Measurements from ENCODE around the gene NR2F1.

The NR2F1 gene

DNA sequence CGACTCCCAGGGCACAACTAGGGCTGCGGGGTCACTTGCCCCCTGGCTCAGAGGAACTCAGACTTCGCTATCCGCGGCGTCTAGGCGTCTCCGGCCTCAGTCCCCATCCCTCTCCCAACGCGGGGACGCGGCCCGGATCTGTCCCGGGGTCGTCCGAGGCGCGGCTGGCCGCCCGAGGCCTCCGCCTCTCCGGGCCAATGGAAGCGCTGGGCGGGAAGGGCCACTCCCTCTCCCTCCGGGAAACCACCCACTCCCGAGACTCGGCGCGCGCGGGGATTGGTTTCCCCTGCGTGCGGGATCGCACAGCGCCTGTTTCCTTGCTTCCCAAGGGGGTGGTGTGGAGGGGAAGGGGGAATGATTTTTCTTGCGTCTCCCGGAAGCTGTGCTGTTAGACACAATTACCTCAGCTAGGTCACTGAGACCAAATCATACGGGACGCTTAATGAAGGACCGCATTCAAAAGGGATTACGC, 38.3 kb downstream of the NR2F1 start:
- DNase-seq (ENCODE audit: low spot score) = no peak
- TF ChIP-seq, protein P1, sequence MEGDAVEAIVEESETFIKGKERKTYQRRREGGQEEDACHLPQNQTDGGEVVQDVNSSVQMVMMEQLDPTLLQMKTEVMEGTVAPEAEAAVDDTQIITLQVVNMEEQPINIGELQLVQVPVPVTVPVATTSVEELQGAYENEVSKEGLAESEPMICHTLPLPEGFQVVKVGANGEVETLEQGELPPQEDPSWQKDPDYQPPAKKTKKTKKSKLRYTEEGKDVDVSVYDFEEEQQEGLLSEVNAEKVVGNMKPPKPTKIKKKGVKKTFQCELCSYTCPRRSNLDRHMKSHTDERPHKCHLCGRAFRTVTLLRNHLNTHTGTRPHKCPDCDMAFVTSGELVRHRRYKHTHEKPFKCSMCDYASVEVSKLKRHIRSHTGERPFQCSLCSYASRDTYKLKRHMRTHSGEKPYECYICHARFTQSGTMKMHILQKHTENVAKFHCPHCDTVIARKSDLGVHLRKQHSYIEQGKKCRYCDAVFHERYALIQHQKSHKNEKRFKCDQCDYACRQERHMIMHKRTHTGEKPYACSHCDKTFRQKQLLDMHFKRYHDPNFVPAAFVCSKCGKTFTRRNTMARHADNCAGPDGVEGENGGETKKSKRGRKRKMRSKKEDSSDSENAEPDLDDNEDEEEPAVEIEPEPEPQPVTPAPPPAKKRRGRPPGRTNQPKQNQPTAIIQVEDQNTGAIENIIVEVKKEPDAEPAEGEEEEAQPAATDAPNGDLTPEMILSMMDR (IDR thresholded peaks at IDR 0.05; ENCODE audit: extremely low read depth, insufficient read depth, missing control alignments) = no peak
- in situ Hi-C loops (cut with MboI; ENCODE audit: low pct_unique_long_range_greater_than_20kb, low sequenced_read_pairs, unreplicated experiment) = loop anchor here (25.0 kb wide), 2 partner anchors 166 to 291 kb away; no protein-coding TSS in a partner anchor

DNA sequence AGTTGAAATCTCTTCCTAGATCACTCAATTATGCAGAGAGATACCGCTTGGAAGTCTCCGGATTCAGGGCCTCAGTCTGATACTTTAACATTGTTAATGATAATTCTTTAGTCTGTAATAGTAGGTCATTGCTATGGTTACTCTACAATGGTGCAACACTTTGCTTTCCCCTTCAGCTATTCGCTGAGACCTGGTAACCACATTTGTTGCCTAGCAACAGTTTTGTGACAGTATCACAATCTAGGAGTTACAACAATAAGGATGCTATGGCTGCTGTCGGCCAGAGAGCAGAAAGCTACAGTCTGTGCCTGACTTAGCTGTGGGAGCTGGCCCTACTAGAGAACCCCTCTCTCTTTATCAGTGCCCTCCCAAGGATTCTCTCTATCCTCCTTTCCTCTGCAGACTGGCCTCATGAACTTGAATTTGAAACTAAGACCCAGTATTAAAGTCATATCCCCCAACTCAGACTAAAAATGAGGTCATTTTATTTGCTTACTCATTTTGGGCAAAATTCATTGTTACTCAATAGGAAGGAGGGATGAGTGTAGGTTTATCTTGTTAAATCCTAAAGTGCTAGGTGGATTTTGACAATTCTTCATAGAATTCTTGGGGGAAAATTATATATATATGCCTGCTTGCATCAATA, 39.3 kb downstream of the NR2F1 start:
- in situ Hi-C loops (cut with MboI; ENCODE audit: low pct_unique_long_range_greater_than_20kb, low sequenced_read_pairs, unreplicated experiment) = loop anchor here (25.0 kb wide), 2 partner anchors 165 to 290 kb away; no protein-coding TSS in a partner anchor
- no peak for DNase-seq (ENCODE audit: low spot score)
- TF ChIP-seq, protein P1 (IDR thresholded peaks at IDR 0.05; ENCODE audit: extremely low read depth, insufficient read depth, missing control alignments) = no peak

DNA sequence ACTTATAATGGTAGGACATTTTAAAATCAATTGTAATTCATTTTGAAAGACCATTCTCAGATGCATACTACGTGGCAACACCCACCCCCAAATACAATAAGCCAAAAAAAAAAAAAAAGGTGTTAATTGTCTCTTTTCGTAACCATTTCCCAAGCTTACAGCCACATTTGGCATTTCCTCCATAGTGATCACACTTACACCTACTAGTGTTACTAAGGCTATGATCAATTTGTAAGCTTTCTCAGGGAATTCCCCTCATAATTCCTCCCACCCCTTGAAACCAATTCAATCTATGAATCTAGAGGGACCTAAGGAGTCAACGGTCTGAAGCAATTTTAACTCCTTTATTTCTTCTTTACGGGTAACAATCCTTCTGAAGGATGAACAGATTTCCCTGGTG, 40.1 kb downstream of the NR2F1 start:
- DNase-seq (ENCODE audit: low spot score) = no peak
- in situ Hi-C loops (cut with MboI; ENCODE audit: low pct_unique_long_range_greater_than_20kb, low sequenced_read_pairs, unreplicated experiment) = loop anchor here (25.0 kb wide), 2 partner anchors 164 to 289 kb away; no protein-coding TSS in a partner anchor
- TF ChIP-seq, protein P1 (IDR thresholded peaks at IDR 0.05; ENCODE audit: extremely low read depth, insufficient read depth, missing control alignments) = no peak

DNA sequence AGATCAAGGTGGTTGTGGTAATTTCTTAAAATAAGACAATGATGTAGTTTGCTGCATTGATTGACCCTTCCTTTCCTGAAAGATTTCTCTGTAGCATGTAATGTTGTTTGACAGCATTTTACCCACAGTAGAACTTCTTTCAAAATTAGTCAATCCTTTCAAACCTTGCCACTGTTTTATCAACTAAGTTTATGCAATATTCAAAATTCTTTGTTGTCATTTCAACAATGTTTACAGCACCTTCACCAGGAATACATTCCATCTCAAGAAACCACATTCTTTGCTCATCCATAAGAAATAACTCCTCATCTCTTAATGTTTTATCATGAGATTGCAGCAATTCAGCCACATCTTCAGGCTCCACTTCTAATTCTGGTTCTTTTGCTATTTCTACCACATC, 43.8 kb downstream of the NR2F1 start:
- TF ChIP-seq, protein P1 (IDR thresholded peaks at IDR 0.05; ENCODE audit: extremely low read depth, insufficient read depth, missing control alignments) = no peak
- in situ Hi-C loops (cut with MboI; ENCODE audit: low pct_unique_long_range_greater_than_20kb, low sequenced_read_pairs, unreplicated experiment) = no loop called here
- no peak for DNase-seq (ENCODE audit: low spot score)

DNA sequence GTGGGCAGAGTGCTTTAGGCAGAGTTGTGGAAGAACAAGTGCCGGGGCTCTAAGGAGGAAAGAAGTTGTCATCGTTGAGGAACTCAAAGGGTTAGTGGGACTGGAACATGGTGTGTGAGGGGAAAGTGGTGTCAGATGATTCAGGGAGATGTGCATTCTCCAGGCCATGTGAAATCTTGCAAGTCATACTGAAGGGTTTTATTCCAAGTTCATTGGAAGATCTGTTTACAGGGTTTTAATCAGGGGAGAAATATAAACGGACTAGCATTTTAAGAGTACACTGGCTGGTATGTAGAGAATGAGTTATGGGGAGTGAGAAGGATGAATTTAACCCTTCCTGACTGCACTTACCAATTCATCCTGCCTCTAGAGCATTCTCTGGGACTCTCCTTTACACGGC, 49.3 kb downstream of the NR2F1 start:
- TF ChIP-seq, protein P1 (IDR thresholded peaks at IDR 0.05; ENCODE audit: extremely low read depth, insufficient read depth, missing control alignments) = no peak
- DNase-seq (ENCODE audit: low spot score) = no peak
- in situ Hi-C loops (cut with MboI; ENCODE audit: low pct_unique_long_range_greater_than_20kb, low sequenced_read_pairs, unreplicated experiment) = no loop called here

DNA sequence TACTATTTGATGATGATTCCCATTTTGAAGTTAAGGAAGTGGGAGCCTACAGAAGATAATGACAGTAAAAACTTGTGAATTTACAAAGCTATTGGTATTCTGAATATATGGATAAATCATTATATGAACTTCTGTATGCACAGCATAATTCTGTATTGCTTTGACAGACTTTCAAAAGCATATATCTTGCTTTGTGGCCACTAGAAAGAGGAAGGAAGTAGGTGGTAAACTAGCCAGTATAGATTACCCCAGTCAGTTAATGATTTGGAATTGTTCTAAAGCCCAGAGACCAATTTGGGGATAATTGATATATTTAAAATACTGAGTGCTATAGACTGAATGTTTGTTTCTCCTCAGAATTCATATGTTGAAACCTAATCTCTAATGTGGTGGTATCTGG, 53.0 kb downstream of the NR2F1 start:
- TF ChIP-seq, protein P1 (IDR thresholded peaks at IDR 0.05; ENCODE audit: extremely low read depth, insufficient read depth, missing control alignments) = no peak
- in situ Hi-C loops (cut with MboI; ENCODE audit: low pct_unique_long_range_greater_than_20kb, low sequenced_read_pairs, unreplicated experiment) = no loop called here
- DNase-seq (ENCODE audit: low spot score) = no peak

Data from GM13977 (cell line).